Osteoblast (primary cell): Measurements from ENCODE around the gene FGD5. TPM values are rescaled to one million over a fixed set of nuclear protein-coding genes. Genes with fewer than 3 reads are reported as not detected.

Experiments
- DNase-seq: peaks from one replicate; pipeline ENCODE4 v3.0.0; 2011; ENCODE audit warnings: low spot score, mixed read lengths; ENCODE audit not compliant: insufficient read length; ENCODE audit errors: missing footprints
- H2AFZ ChIP-seq: 2 replicates; pipeline ENCODE4 v1.6.0; 2011; ENCODE audit warnings: mild to moderate bottlenecking, low read length
- H3K27ac ChIP-seq: 2 replicates; pipeline ENCODE4 v1.5.1; 2011; ENCODE audit warnings: mild to moderate bottlenecking, low read depth, low read length, moderate library complexity
- H3K27me3 ChIP-seq: 2 replicates; pipeline ENCODE4 v1.6.0; 2012; ENCODE audit warnings: mild to moderate bottlenecking, control low read depth, inconsistent platforms, low read length, moderate library complexity; ENCODE audit not compliant: insufficient read depth
- H3K36me3 ChIP-seq: 2 replicates; pipeline ENCODE4 v1.5.1; 2011; ENCODE audit warnings: mild to moderate bottlenecking, low read length, control low read depth, moderate library complexity; ENCODE audit not compliant: insufficient read depth
- H3K4me1 ChIP-seq: 2 replicates; pipeline ENCODE4 v1.5.1; 2011; ENCODE audit warnings: mild to moderate bottlenecking, low read length, control low read depth, moderate library complexity; ENCODE audit not compliant: insufficient read depth
- H3K4me2 ChIP-seq: 2 replicates; pipeline ENCODE4 v1.6.0; 2011; ENCODE audit warnings: mild to moderate bottlenecking, low read length; ENCODE audit not compliant: insufficient read depth
- H3K4me3 ChIP-seq: fragments of 200-600 bp; sonication (generic); 3 replicates; pipeline ENCODE4 v1.5.1; 2012; ENCODE audit warnings: mild to moderate bottlenecking, low read length, inconsistent platforms; ENCODE audit not compliant: insufficient read depth
- H3K79me2 ChIP-seq: 2 replicates; pipeline ENCODE4 v1.6.0; 2012; ENCODE audit warnings: mild to moderate bottlenecking, low read length, control low read depth, inconsistent platforms; ENCODE audit not compliant: insufficient read depth
- H3K9me3 ChIP-seq: 2 replicates; pipeline ENCODE4 v1.5.1; 2011; ENCODE audit warnings: low read depth, low read length, control low read depth
- H4K20me1 ChIP-seq: 2 replicates; pipeline ENCODE4 v1.6.0; 2012; ENCODE audit warnings: mild to moderate bottlenecking, low read length, control low read depth; ENCODE audit not compliant: insufficient read depth
- total RNA-seq: library from RNA; depleted of rRNA; stranded (reverse); fragments of >200 nt; gene quantifications from 2 replicates; pipeline ENCODE4 v1.2.3, GENCODE V29; 2012
- TF ChIP-seq, protein P1 (sequence below): IDR thresholded peaks from 2 replicates; pipeline ENCODE4 v1.5.1; 2011; ENCODE audit warnings: mild to moderate bottlenecking, low read depth, low read length, moderate library complexity; ENCODE audit errors: extremely low read depth

Gene FGD5
- total RNA-seq, 1 donor, result under 0.01 TPM

DNA sequence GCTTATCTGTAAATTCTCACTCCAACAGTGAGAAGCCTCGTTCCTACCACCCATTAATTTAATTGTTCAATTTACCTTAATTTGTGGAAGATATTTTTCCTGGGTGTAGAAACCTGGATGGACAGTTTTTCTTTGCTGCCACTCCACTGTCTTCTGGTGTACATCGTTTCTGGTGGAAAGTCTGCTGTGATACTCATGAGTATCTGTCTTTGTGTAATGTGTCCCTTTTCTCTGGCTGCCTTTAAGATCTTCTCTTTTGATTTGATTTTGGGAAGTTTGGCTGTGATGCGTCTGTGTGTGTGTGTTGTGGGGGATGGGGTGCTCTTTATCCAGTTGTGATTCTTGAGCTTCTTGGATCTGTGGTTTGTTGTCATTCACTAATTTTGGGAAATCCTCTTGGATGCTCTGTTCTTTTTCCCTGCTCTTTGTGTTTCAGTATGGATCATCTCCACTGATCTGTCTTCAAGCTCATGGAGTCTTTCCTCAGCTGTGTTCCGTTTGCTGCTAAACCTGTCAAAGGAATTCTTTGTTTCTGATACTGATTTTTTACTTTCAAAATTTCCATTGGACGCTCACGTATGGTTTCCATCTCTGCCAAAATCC is 86.4 kb downstream of the FGD5 start:
- TF ChIP-seq, protein P1, sequence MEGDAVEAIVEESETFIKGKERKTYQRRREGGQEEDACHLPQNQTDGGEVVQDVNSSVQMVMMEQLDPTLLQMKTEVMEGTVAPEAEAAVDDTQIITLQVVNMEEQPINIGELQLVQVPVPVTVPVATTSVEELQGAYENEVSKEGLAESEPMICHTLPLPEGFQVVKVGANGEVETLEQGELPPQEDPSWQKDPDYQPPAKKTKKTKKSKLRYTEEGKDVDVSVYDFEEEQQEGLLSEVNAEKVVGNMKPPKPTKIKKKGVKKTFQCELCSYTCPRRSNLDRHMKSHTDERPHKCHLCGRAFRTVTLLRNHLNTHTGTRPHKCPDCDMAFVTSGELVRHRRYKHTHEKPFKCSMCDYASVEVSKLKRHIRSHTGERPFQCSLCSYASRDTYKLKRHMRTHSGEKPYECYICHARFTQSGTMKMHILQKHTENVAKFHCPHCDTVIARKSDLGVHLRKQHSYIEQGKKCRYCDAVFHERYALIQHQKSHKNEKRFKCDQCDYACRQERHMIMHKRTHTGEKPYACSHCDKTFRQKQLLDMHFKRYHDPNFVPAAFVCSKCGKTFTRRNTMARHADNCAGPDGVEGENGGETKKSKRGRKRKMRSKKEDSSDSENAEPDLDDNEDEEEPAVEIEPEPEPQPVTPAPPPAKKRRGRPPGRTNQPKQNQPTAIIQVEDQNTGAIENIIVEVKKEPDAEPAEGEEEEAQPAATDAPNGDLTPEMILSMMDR, result no peak
- H3K27me3 ChIP-seq, result no peaks in the 10 kb centered on the region
- no peak for DNase-seq
- H3K9me3 ChIP-seq, result peaks cover 4% of the 10 kb centered on the region
- no peaks in the 10 kb centered on the region for H4K20me1 ChIP-seq
- no peak overlapping the region for H3K4me2 ChIP-seq
- no peaks in the 10 kb centered on the region for H3K4me1 ChIP-seq
- H3K4me3 ChIP-seq, result no peak overlapping the region
- no peaks in the 10 kb centered on the region for H3K79me2 ChIP-seq
- no peak overlapping the region for H3K27ac ChIP-seq
- no peak overlapping the region for H2AFZ ChIP-seq
- H3K36me3 ChIP-seq, result no peaks in the 10 kb centered on the region

DNA sequence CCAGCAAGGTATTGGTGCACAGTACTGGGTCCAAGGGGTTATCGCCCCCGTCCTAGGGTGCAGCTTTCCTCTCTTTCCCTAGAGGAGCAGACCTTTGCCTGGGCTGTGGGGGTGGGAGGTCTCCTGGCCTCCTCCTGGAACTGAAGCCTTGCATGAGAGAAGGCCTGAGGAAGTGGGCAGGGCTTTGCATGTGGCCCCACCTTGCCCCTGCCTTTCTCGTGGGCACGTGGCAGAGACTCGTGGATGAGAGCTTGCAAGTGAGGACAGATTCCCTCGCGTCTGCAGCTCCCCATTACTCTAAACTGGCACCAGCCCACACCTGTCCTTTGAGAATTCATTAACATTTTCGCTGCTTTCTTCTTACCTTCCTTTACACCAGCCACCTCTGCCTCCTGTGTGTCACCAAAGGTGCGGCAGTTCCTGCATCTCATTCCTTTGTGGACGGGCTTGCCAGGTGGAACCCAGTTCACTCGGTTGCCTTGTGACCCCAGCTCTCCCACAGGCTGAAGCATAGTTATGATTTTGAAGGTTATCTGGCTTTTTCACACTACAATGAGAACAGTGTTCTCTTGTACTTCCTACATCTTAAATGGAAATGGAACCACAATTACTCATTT is 87.7 kb downstream of the FGD5 start:
- no peaks in the 10 kb centered on the region for H3K36me3 ChIP-seq
- H3K9me3 ChIP-seq, result peaks cover 4% of the 10 kb centered on the region
- H3K4me2 ChIP-seq, result no peak overlapping the region
- no peaks in the 10 kb centered on the region for H4K20me1 ChIP-seq
- no peak for DNase-seq
- H2AFZ ChIP-seq, result no peak overlapping the region
- TF ChIP-seq, protein P1, result no peak
- H3K27me3 ChIP-seq, result no peaks in the 10 kb centered on the region
- no peaks in the 10 kb centered on the region for H3K4me1 ChIP-seq
- H3K79me2 ChIP-seq, result no peaks in the 10 kb centered on the region
- H3K27ac ChIP-seq, result no peak overlapping the region
- H3K4me3 ChIP-seq, result no peak overlapping the region

DNA sequence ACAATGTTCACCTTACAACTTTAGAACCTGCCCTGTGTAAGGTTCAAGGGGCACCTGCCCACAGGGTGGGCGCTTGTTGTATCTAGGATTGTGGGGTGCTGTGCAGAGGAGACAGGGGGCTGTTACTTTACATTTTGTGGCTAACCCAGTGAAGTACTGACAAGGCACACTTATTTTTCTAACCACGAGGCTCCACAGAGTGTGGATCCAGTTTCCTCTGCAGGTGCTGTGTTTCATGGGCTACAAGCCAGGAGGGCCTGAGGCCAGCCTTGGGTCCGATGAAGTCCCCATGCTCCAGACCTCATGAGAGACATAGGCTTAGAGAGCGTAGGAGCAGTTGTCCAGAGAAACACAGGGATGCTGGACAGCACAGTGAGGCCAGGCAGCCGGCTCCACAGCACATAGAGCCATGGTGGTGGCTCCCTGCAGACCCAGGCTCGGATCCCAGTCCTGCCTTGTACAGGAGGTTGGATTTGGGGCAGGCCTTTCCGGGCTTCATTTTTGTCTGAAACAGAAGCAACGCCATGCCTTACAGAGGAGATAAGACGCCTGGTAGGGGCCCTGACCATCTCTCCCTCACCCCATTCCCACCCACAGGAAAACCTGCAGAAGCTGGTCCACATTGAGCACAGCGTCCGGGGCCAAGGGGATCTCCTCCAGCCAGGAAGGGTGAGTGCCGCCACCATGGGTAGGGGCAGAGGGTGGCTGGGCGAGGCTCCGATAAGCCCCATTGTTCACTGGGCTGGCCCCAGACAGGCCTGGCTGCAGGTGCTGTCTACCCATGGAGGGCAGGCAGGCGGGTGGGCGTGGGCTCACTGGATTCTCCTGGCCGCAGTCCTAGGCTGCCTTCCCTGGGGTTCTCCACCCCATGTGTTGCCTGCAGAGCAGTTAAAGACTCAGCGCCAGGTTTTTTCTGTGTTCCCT is 88.5 kb downstream of the FGD5 start:
- Histone ChIP-seq H3K4me1 (no peaks in the 10 kb centered on the region), H3K4me2 (no peak overlapping the region), H3K27ac (no peak overlapping the region), H2AFZ (no peak overlapping the region), H3K4me3 (no peak overlapping the region), H3K36me3 (no peaks in the 10 kb centered on the region), H4K20me1 (no peaks in the 10 kb centered on the region), H3K9me3 (peaks cover 4% of the 10 kb centered on the region), H3K79me2 (no peaks in the 10 kb centered on the region), H3K27me3 (no peaks in the 10 kb centered on the region)
- TF ChIP-seq, protein P1, result no peak
- DNase-seq, result no peak

DNA sequence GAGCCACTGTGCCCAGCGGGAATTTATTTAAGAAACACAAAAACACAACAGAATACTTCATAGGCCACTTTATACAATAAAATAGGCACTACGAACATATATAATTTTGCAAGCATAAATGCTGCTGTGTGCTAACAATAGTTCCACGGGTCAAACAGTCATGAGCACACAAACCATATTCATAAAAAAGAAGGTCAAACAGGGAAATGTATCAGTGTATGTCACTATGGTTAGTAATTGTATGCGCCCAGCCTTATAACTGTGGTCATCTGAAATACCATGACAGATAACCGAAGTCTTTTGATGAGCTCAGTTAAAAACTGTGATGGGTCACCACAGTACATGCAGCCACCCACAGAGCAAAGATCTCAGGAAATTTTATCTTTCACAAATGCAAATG is 90.5 kb downstream of the FGD5 start:
- Histone ChIP-seq H3K79me2 (no peaks in the 10 kb centered on the region), H3K27me3 (no peaks in the 10 kb centered on the region)
- TF ChIP-seq, protein P1, result no peak

More for the DNA sequence above, 90.5 kb downstream of the FGD5 start:
- Histone ChIP-seq H4K20me1 (no peaks in the 10 kb centered on the region), H3K4me2 (no peak overlapping the region), H3K4me1 (no peaks in the 10 kb centered on the region), H3K27ac (no peak overlapping the region), H3K9me3 (peaks cover 4% of the 10 kb centered on the region), H3K4me3 (no peak overlapping the region), H3K36me3 (no peaks in the 10 kb centered on the region), H2AFZ (no peak overlapping the region)
- no peak for DNase-seq
